Neural crest cell (in vitro differentiated cells): ENCODE results near the gene GH1. TPM values are rescaled to one million over a fixed set of nuclear protein-coding genes. Genes with fewer than 3 reads are reported as not detected.

Experiments
- DNase-seq: peaks from one replicate; pipeline ENCODE4 v3.0.0; 2021; ENCODE audit warnings: low read depth, mixed read lengths, low spot score
- H3K27ac Mint-ChIP-seq: one replicate; pipeline ENCODE4 v1.8.0; 2021; ENCODE audit warnings: mild to moderate bottlenecking, mixed read lengths; ENCODE audit not compliant: unreplicated experiment
- H3K27me3 Mint-ChIP-seq: 2 replicates; pipeline ENCODE4 v1.8.0; 2021; ENCODE audit warnings: low read depth, mild to moderate bottlenecking, mixed read lengths
- H3K36me3 Mint-ChIP-seq: 2 replicates; pipeline ENCODE4 v1.8.0; 2021; ENCODE audit warnings: low read depth, mild to moderate bottlenecking, mixed read lengths
- H3K4me1 Mint-ChIP-seq: 2 replicates; pipeline ENCODE4 v1.8.0; 2021; ENCODE audit warnings: mixed read lengths
- H3K4me3 Mint-ChIP-seq: one replicate; pipeline ENCODE4 v1.8.0; 2021; ENCODE audit warnings: mild to moderate bottlenecking, mixed read lengths
- H3K9me3 Mint-ChIP-seq: 2 replicates; pipeline ENCODE4 v1.8.0; 2021; ENCODE audit warnings: mixed read lengths
- CTCF ChIP-seq: fragments of 200-600 bp; sonication (generic); conservative IDR thresholded peaks from 2 replicates; pipeline ENCODE4 v1.5.0; 2021; ENCODE audit warnings: antibody characterized with exemption, mild to moderate bottlenecking
- total RNA-seq: library from RNA; stranded (reverse); gene quantifications from 2 replicates; pipeline ENCODE4 v1.2.1, GENCODE V29; 2021

GH1 gene
- total RNA-seq, 1 donor from 2014 or later, result not detected

GRCh38 chr17:63939401-63939800 lies 20.8 kb upstream of the GH1 start:
- DNase-seq, result no peak
- Mint-ChIP-seq H3K27ac (no peak overlapping the region), H3K36me3 (no peaks in the 10 kb centered on the region), H3K9me3 (no peaks in the 10 kb centered on the region), H3K4me1 (peaks cover 15% of the 10 kb centered on the region), H3K4me3 (no peak overlapping the region), H3K27me3 (no peaks in the 10 kb centered on the region)
- TF ChIP-seq CTCF, result no peak

- no peak for TF ChIP-seq CTCF
- no peaks in the 10 kb centered on the region for H3K36me3 Mint-ChIP-seq
- H3K9me3 Mint-ChIP-seq, result no peaks in the 10 kb centered on the region
- H3K27ac Mint-ChIP-seq, result peak overlapping the region; percentile 71
- peaks cover 15% of the 10 kb centered on the region for H3K4me1 Mint-ChIP-seq
- H3K4me3 Mint-ChIP-seq, result no peak overlapping the region
- no peak for DNase-seq
- no peaks in the 10 kb centered on the region for H3K27me3 Mint-ChIP-seq
Measured at GRCh38 chr17:63937920-63938319, 19.3 kb upstream of the GH1 start.

GRCh38 chr17:63937319-63937718 lies 18.7 kb upstream of the GH1 start:
- peaks cover 15% of the 10 kb centered on the region for H3K4me1 Mint-ChIP-seq
- no peak for DNase-seq
- no peaks in the 10 kb centered on the region for H3K27me3 Mint-ChIP-seq
- H3K4me3 Mint-ChIP-seq, result no peak overlapping the region
- no peaks in the 10 kb centered on the region for H3K9me3 Mint-ChIP-seq
- no peak overlapping the region for H3K27ac Mint-ChIP-seq
- TF ChIP-seq CTCF, result no peak
- no peaks in the 10 kb centered on the region for H3K36me3 Mint-ChIP-seq

GRCh38 chr17:63934183-63935112 lies 15.8 kb upstream of the GH1 start:
- no peak for DNase-seq
- Mint-ChIP-seq H3K27ac (no peak overlapping the region), H3K36me3 (no peaks in the 10 kb centered on the region), H3K4me1 (peaks cover 20% of the 10 kb centered on the region), H3K27me3 (no peaks in the 10 kb centered on the region), H3K4me3 (no peak overlapping the region), H3K9me3 (no peaks in the 10 kb centered on the region)
- TF ChIP-seq CTCF, result no peak

GRCh38 chr17:63933598-63933997 lies 15.0 kb upstream of the GH1 start:
- Mint-ChIP-seq H3K27ac (no peak overlapping the region), H3K27me3 (no peaks in the 10 kb centered on the region), H3K4me1 (peaks cover 15% of the 10 kb centered on the region), H3K9me3 (no peaks in the 10 kb centered on the region), H3K36me3 (no peaks in the 10 kb centered on the region), H3K4me3 (no peak overlapping the region)
- DNase-seq, result no peak
- no peak for TF ChIP-seq CTCF
